GM06990 (cell line): ENCODE measurements around the gene C1QTNF9B.

Experiments
- DNase-seq: peaks from one replicate; pipeline ENCODE4 v3.0.0-alpha.2; 2011; ENCODE audit not compliant: insufficient read length; ENCODE audit errors: extremely low read depth
- H3K27me3 ChIP-seq: replicated peaks from 2 replicates; pipeline ENCODE4 v1.6.0; 2011; ENCODE audit warnings: low read length; ENCODE audit not compliant: control insufficient read depth, insufficient read depth
- H3K36me3 ChIP-seq: 2 replicates; pipeline ENCODE4 v1.5.1; 2011; ENCODE audit warnings: low read length; ENCODE audit not compliant: control insufficient read depth, insufficient read depth
- H3K4me3 ChIP-seq: replicated peaks from 2 replicates; pipeline ENCODE4 v1.5.1; 2011; ENCODE audit warnings: low read depth, mild to moderate bottlenecking, control low read depth, low read length
- CTCF ChIP-seq: IDR thresholded peaks from 2 replicates; pipeline ENCODE4 v1.5.1; 2011; ENCODE audit warnings: low read length, control low read depth, mild to moderate bottlenecking, inconsistent platforms; ENCODE audit not compliant: insufficient read depth, poor library complexity, severe bottlenecking

The C1QTNF9B gene

GRCh38 chr13:23918208-23918607 lies 20.9 kb upstream of the C1QTNF9B start:
- Histone ChIP-seq H3K4me3 (no peak overlapping the region), H3K27me3 (no peaks in the 10 kb centered on the region), H3K36me3 (no peaks in the 10 kb centered on the region)
- no peak for TF ChIP-seq CTCF
- no peak for DNase-seq

- DNase-seq, result no peak
- Histone ChIP-seq H3K4me3 (no peak overlapping the region), H3K27me3 (no peaks in the 10 kb centered on the region), H3K36me3 (no peaks in the 10 kb centered on the region)
- TF ChIP-seq CTCF, result no peak
Measured at GRCh38 chr13:23915308-23915707, 18.0 kb upstream of the C1QTNF9B start.

GRCh38 chr13:23912469-23912868 lies 15.2 kb upstream of the C1QTNF9B start:
- no peaks in the 10 kb centered on the region for H3K27me3 ChIP-seq

GRCh38 chr13:23909606-23910005 lies 12.3 kb upstream of the C1QTNF9B start:
- no peak for DNase-seq
- no peak overlapping the region for H3K4me3 ChIP-seq
- TF ChIP-seq CTCF, result no peak
- H3K27me3 ChIP-seq, result no peaks in the 10 kb centered on the region
- H3K36me3 ChIP-seq, result no peaks in the 10 kb centered on the region

More at GRCh38 chr13:23912469-23912868, 15.2 kb upstream of the C1QTNF9B start:
- no peak for TF ChIP-seq CTCF
- H3K4me3 ChIP-seq, result no peak overlapping the region
- no peak for DNase-seq
- no peaks in the 10 kb centered on the region for H3K36me3 ChIP-seq

GRCh38 chr13:23905766-23906165 lies 8.5 kb upstream of the C1QTNF9B start:
- H3K27me3 ChIP-seq, result no peaks in the 10 kb centered on the region
- no peak for DNase-seq
- no peaks in the 10 kb centered on the region for H3K36me3 ChIP-seq
- TF ChIP-seq CTCF, result no peak
- no peak overlapping the region for H3K4me3 ChIP-seq

- H3K4me3 ChIP-seq, result no peak overlapping the region
- H3K36me3 ChIP-seq, result no peaks in the 10 kb centered on the region
- H3K27me3 ChIP-seq, result no peaks in the 10 kb centered on the region
- TF ChIP-seq CTCF, result no peak
- no peak for DNase-seq
Measured at GRCh38 chr13:23903906-23904280, 6.6 kb upstream of the C1QTNF9B start.
